IMR-90 (cell line): ENCODE data around the gene KIF16B. TPM values are rescaled to one million over a fixed set of nuclear protein-coding genes. Genes with fewer than 3 reads are reported as not detected.

Experiments used
- ATAC-seq: fragments of 200-7000 bp; cut with Tn5 transposase; 2 replicates; pipeline ENCODE4 v1.9.1; 2020; ENCODE audit warnings: low read depth, mild to moderate bottlenecking, moderate library complexity
- BruUV-seq: library from RNA; stranded (reverse); fragments of 400-500 nt; replicated peaks from 2 replicates; lab custom pipeline; 2021; lab: Mats Ljungman, UMichigan
- CTCF ChIA-PET: fragments of 300-600 bp; formaldehyde crosslinking; extraction: SDS; loops from one replicate; lab custom pipeline; 2021; ENCODE audit warnings: antibody characterized with exemption; lab: Yijun Ruan, JAX
- POLR2A ChIA-PET: fragments of 300-600 bp; sonication (Branson Sonifier 250); formaldehyde crosslinking; loops from one replicate; lab custom pipeline; 2022; ENCODE audit warnings: antibody characterized with exemption; ENCODE audit not compliant: unreplicated experiment; lab: Charles Lee
- DNase-seq: peaks from one replicate; pipeline ENCODE4 v3.0.0; 2013
- H2AFZ ChIP-seq: replicated peaks from 2 replicates; pipeline ENCODE3; 2013; ENCODE audit warnings: low read length, mild to moderate bottlenecking; ENCODE audit not compliant: poor library complexity
- H2AK5ac ChIP-seq: 2 replicates; pipeline ENCODE4 v1.6.1; 2013; ENCODE audit warnings: low read depth, low read length, inconsistent platforms
- H2AK9ac ChIP-seq: replicated peaks from 2 replicates; pipeline ENCODE3; 2013; ENCODE audit warnings: mild to moderate bottlenecking, low read depth, low read length, moderate library complexity; ENCODE audit not compliant: poor library complexity
- H2BK120ac ChIP-seq: 2 replicates; pipeline ENCODE4 v1.6.1; 2013; ENCODE audit warnings: low read depth, low read length, inconsistent platforms
- H2BK15ac ChIP-seq: 3 replicates; pipeline ENCODE4 v1.6.1; 2013; ENCODE audit warnings: low read depth, low read length, inconsistent platforms
- H2BK20ac ChIP-seq: 2 replicates; pipeline ENCODE4 v1.6.1; 2013; ENCODE audit warnings: low read depth, mild to moderate bottlenecking, inconsistent platforms, low read length, moderate library complexity
- H2BK5ac ChIP-seq: 2 replicates; pipeline ENCODE4 v1.6.1; 2013; ENCODE audit warnings: mild to moderate bottlenecking, low read depth, low read length, inconsistent platforms; ENCODE audit not compliant: poor library complexity, severe bottlenecking
- H3K14ac ChIP-seq: replicated peaks from 2 replicates; pipeline ENCODE4 v1.6.1; 2013; ENCODE audit warnings: low read depth, low read length, inconsistent platforms
- H3K18ac ChIP-seq: 2 replicates; pipeline ENCODE4 v1.6.1; 2013; ENCODE audit warnings: low read depth, low read length, control low read depth
- H3K23ac ChIP-seq: 2 replicates; pipeline ENCODE4 v1.6.1; 2013; ENCODE audit warnings: low read depth, low read length, inconsistent platforms
- H3K27ac ChIP-seq: 2 replicates; pipeline ENCODE4 v1.5.1; 2013; ENCODE audit warnings: mild to moderate bottlenecking, control low read depth, low read length; ENCODE audit not compliant: insufficient read depth
- H3K27me3 ChIP-seq: 2 replicates; pipeline ENCODE4 v1.6.1; 2013; ENCODE audit warnings: low read length; ENCODE audit not compliant: control insufficient read depth, insufficient read depth
- H3K36me3 ChIP-seq: 2 replicates; pipeline ENCODE4 v1.6.1; 2013; ENCODE audit warnings: low read length, mixed read lengths; ENCODE audit not compliant: control insufficient read depth, insufficient read depth
- H3K4ac ChIP-seq: 2 replicates; pipeline ENCODE4 v1.6.1; 2013; ENCODE audit warnings: low read depth, low read length, inconsistent platforms
- H3K4me1 ChIP-seq: 2 replicates; pipeline ENCODE4 v1.6.1; 2013; ENCODE audit warnings: low read length, mixed read lengths; ENCODE audit not compliant: control insufficient read depth, insufficient read depth
- H3K4me2 ChIP-seq: 2 replicates; pipeline ENCODE4 v1.6.1; 2013; ENCODE audit warnings: low read depth, mild to moderate bottlenecking, control low read depth, low read length, moderate library complexity
- H3K4me3 ChIP-seq: 2 replicates; pipeline ENCODE4 v1.5.1; 2013; ENCODE audit warnings: low read depth, mild to moderate bottlenecking, control low read depth, low read length, moderate library complexity; ENCODE audit not compliant: insufficient read depth
- H3K56ac ChIP-seq: 2 replicates; pipeline ENCODE4 v1.6.1; 2013; ENCODE audit warnings: low read length, inconsistent platforms; ENCODE audit not compliant: insufficient read depth; ENCODE audit errors: extremely low read depth
- H3K79me1 ChIP-seq, 2 experiments: 2 replicates each; pipeline ENCODE4 v1.6.1; 2013; ENCODE audit warnings: low read length in 2 of 2, inconsistent platforms in 1 of 2, low read depth in 1 of 2
- H3K9ac ChIP-seq: 2 replicates; pipeline ENCODE4 v1.6.1; 2013; ENCODE audit warnings: low read depth, low read length, control low read depth
- H3K9me1 ChIP-seq: 2 replicates; pipeline ENCODE4 v1.6.1; 2013; ENCODE audit warnings: low read length, inconsistent platforms; ENCODE audit not compliant: insufficient read depth
- H3K9me3 ChIP-seq: 2 replicates; pipeline ENCODE4 v1.6.1; 2013; ENCODE audit warnings: low read length; ENCODE audit not compliant: control insufficient read depth, insufficient read depth
- H4K20me1 ChIP-seq: 2 replicates; pipeline ENCODE4 v1.6.1; 2013; ENCODE audit warnings: low read length, inconsistent platforms; ENCODE audit not compliant: insufficient read depth
- H4K5ac ChIP-seq: 2 replicates; pipeline ENCODE4 v1.6.1; 2013; ENCODE audit warnings: mild to moderate bottlenecking, low read depth, low read length, control low read depth
- H4K8ac ChIP-seq, 2 experiments: 2 replicates each; pipeline ENCODE4 v1.6.1; 2013; ENCODE audit warnings: low read depth in 2 of 2, low read length in 2 of 2, control low read depth in 1 of 2, inconsistent platforms in 1 of 2
- H4K91ac ChIP-seq: 2 replicates; pipeline ENCODE4 v1.6.1; 2013; ENCODE audit warnings: low read depth, low read length, inconsistent platforms; ENCODE audit not compliant: insufficient read depth
- BHLHE40 ChIP-seq: fragments of 150-350 bp; IDR thresholded peaks from 2 replicates; pipeline ENCODE4 v1.6.1; 2016; ENCODE audit warnings: mild to moderate bottlenecking, low read depth, low read length
- CTCF ChIP-seq: conservative IDR thresholded peaks from 2 replicates; pipeline ENCODE4 v1.5.1; 2012; ENCODE audit warnings: mild to moderate bottlenecking, low read depth, low read length, improper control_type of control experiment
- ELK1 ChIP-seq: fragments of 150-350 bp; IDR thresholded peaks from 2 replicates; pipeline ENCODE4 v1.6.1; 2016; ENCODE audit warnings: low read depth, mild to moderate bottlenecking, low read length, moderate library complexity, borderline replicate concordance
- FOS ChIP-seq: fragments of 150-350 bp; IDR thresholded peaks from 2 replicates; pipeline ENCODE4 v1.6.1; 2016; ENCODE audit warnings: low read depth, low read length
- MAFK ChIP-seq: IDR thresholded peaks from 2 replicates; pipeline ENCODE4 v1.6.1; 2012; ENCODE audit warnings: low read depth, low read length, improper control_type of control experiment
- MAZ ChIP-seq: IDR thresholded peaks from 2 replicates; pipeline ENCODE4 v1.6.1; 2012; ENCODE audit warnings: low read depth, mild to moderate bottlenecking, low read length, improper control_type of control experiment, moderate library complexity, borderline replicate concordance
- MXI1 ChIP-seq: IDR thresholded peaks from 2 replicates; pipeline ENCODE4 v1.6.1; 2012; ENCODE audit warnings: low read depth, mild to moderate bottlenecking, low read length, moderate library complexity, borderline replicate concordance
- NFE2L2 ChIP-seq: fragments of 150-350 bp; IDR thresholded peaks from 2 replicates; pipeline ENCODE4 v1.6.1; 2016; ENCODE audit warnings: low read depth, mild to moderate bottlenecking, low read length
- POLR2A ChIP-seq: IDR thresholded peaks from 2 replicates; pipeline ENCODE4 v1.6.1; 2012; ENCODE audit warnings: mild to moderate bottlenecking, low read depth, low read length
- RAD21 ChIP-seq: IDR thresholded peaks from 2 replicates; pipeline ENCODE4 v1.6.1; 2012; ENCODE audit warnings: low read length, improper control_type of control experiment
- RFX5 ChIP-seq: IDR thresholded peaks from 2 replicates; pipeline ENCODE4 v1.8.0; 2012; ENCODE audit warnings: low read depth, mild to moderate bottlenecking, low read length, moderate library complexity
- SMC3 ChIP-seq: fragments of 150-350 bp; IDR thresholded peaks from 2 replicates; pipeline ENCODE4 v1.6.1; 2016; ENCODE audit warnings: low read depth, mild to moderate bottlenecking, antibody characterized with exemption, low read length, moderate library complexity
- USF2 ChIP-seq: fragments of 150-350 bp; IDR thresholded peaks from 2 replicates; pipeline ENCODE4 v1.6.1; 2017; ENCODE audit warnings: mild to moderate bottlenecking, antibody characterized with exemption, low read length, low read depth
- WGBS, 2 experiments: methylation state at CpG; one replicate each; pipeline versions ENCODE4 v1.1.5 to v1.1.7; 2013; ENCODE audit warnings: missing lambda C conversion rate in 2 of 2; ENCODE audit not compliant: insufficient read length in 1 of 2; ENCODE audit errors: extremely low coverage in 2 of 2; 5-methylcytosine and 5-hydroxymethylcytosine counted together
- dilution Hi-C: fragments of 300-500 bp; cut with HindIII; formaldehyde crosslinking; loops from one replicate; pipeline ENCODE4 v1.14.3; 2018; ENCODE audit warnings: low sequenced_read_pairs; ENCODE audit not compliant: unreplicated experiment
- in situ Hi-C: fragments of 300-500 bp; cut with MboI; formaldehyde crosslinking; loops from 3 replicates; pipeline ENCODE4 v1.14.3; 2019; ENCODE audit warnings: low sequenced_read_pairs, inconsistent platforms, mixed read lengths
- intact Hi-C: fragments of 100-400 bp; cut with micrococcal nuclease; formaldehyde crosslinking; loops from 2 replicates; pipeline ENCODE4 v1.10.0; 2022
- polyA plus RNA-seq, 3 experiments: library from polyadenylated mRNA; depleted of rRNA; stranded (reverse); fragments of >200 nt; gene quantifications; 2 replicates each; pipeline ENCODE4 v1.2.3, GENCODE V29; 2012; ENCODE audit warnings: low replicate concordance in 1 of 3
- total RNA-seq: library from RNA; depleted of rRNA; stranded (reverse); fragments of >200 nt; gene quantifications from 2 replicates; pipeline ENCODE4 v1.2.3, GENCODE V29; 2012

Gene KIF16B
- total and polyA plus RNA-seq, 2 of the 4 experiments (the other 2 are of a cell fraction), result 4.7 to 10.0 TPM

GRCh38 chr20:16362642-16363041 lies 210.6 kb downstream of the KIF16B start:
- in situ Hi-C loops, result no loop called here

More at GRCh38 chr20:16362642-16363041, 210.6 kb downstream of the KIF16B start:
- no peak for TF ChIP-seq POLR2A
- no peak for TF ChIP-seq MAZ
- no peak for TF ChIP-seq NFE2L2
- TF ChIP-seq USF2, result no peak
- no peak for TF ChIP-seq MAFK
- TF ChIP-seq FOS, result no peak
- no peak for TF ChIP-seq RAD21
- TF ChIP-seq SMC3, result no peak
- no peak for TF ChIP-seq MXI1
- no peak for TF ChIP-seq ELK1
- no peak for TF ChIP-seq CTCF
- no peak for TF ChIP-seq BHLHE40
- TF ChIP-seq RFX5, result no peak
- BruUV-seq, result no TSS peak
- Histone ChIP-seq H3K27me3 (no peaks in the 10 kb centered on the region), H3K18ac (no peak overlapping the region), H3K9me1 (no peaks in the 10 kb centered on the region), H2AFZ (no peak overlapping the region), H3K23ac (no peak overlapping the region), H3K4ac (no peak overlapping the region), H3K4me1 (no peaks in the 10 kb centered on the region), H3K36me3 (0 out of 2 replicates have a peak, but pooled peaks cover 1% of the 10 kb centered on the region), H3K14ac (no peak overlapping the region), H2AK9ac (no peak overlapping the region), H3K27ac (no peak overlapping the region), H2AK5ac (no peak overlapping the region), H4K91ac (no peak overlapping the region), H4K8ac (no peak overlapping the region), H2BK5ac (no peak overlapping the region), H2BK15ac (no peak overlapping the region), H3K79me1 (no peaks in the 10 kb centered on the region), H3K9ac (no peak overlapping the region), H4K20me1 (no peaks in the 10 kb centered on the region), H2BK20ac (no peak overlapping the region), H3K56ac (no peak overlapping the region), H3K9me3 (no peaks in the 10 kb centered on the region), H4K5ac (no peak overlapping the region), H3K4me2 (no peak overlapping the region), H2BK120ac (no peak overlapping the region), H3K4me3 (no peak overlapping the region)
- ChIA-PET CTCF (no interaction called here), POLR2A (no interaction called here)
- intact Hi-C loops, result no loop called here
- WGBS, 2 experiments, result no CpG with 5 or more reads among the region's 1 CpG
- DNase-seq (no peak), ATAC-seq (no peak)
- dilution Hi-C loops, result no loop called here
